Panc1 (cell line): ENCODE measurements around the gene MAP2K5. TPM values are rescaled to one million over a fixed set of nuclear protein-coding genes. Genes with fewer than 3 reads are reported as not detected.

Experiments
- ATAC-seq: fragments of 200-7000 bp; cut with Tn5 transposase; 2 replicates; pipeline ENCODE4 v1.9.1; 2020; ENCODE audit warnings: mild to moderate bottlenecking, moderate library complexity
- BruUV-seq: library from RNA; stranded (reverse); fragments of 400-500 nt; replicated peaks from 2 replicates; lab custom pipeline; 2021; lab: Mats Ljungman, UMichigan
- CTCF ChIA-PET: fragments of 300-600 bp; sonication (Branson Sonifier 250); formaldehyde crosslinking; loops from one replicate; lab custom pipeline; 2022; ENCODE audit warnings: antibody characterized with exemption; lab: Charles Lee
- POLR2A ChIA-PET: fragments of 300-600 bp; sonication (Branson Sonifier 250); formaldehyde crosslinking; loops from one replicate; lab custom pipeline; 2022; ENCODE audit warnings: antibody characterized with exemption; lab: Charles Lee
- DNase-seq: peaks from one replicate; pipeline ENCODE4 v3.0.0-alpha.2; 2010; ENCODE audit warnings: low read depth, low spot score
- H3K27ac ChIP-seq: 2 replicates; pipeline ENCODE4 v1.5.1; 2011; ENCODE audit warnings: mild to moderate bottlenecking, low read length, inconsistent platforms
- H3K27me3 ChIP-seq: fragments of 200-500 bp; sonication (Bioruptor generic); 2 replicates; pipeline ENCODE4 v1.6.0; 2014; ENCODE audit warnings: low read length, inconsistent platforms; ENCODE audit not compliant: control insufficient read depth, insufficient read depth
- H3K36me3 ChIP-seq: fragments of 200-500 bp; sonication (Bioruptor generic); 2 replicates; pipeline ENCODE4 v1.5.1; 2014; ENCODE audit warnings: inconsistent platforms, mild to moderate bottlenecking, low read length, moderate library complexity; ENCODE audit not compliant: control insufficient read depth, insufficient read depth
- H3K4me1 ChIP-seq: 2 replicates; pipeline ENCODE4 v1.5.1; 2011; ENCODE audit warnings: inconsistent platforms, mild to moderate bottlenecking, low read length, moderate library complexity; ENCODE audit not compliant: control insufficient read depth, insufficient read depth
- H3K4me3 ChIP-seq, 2 experiments: 2 replicates each; pipeline ENCODE4 v1.5.1; 2011 to 2012; ENCODE audit warnings: low read depth in 2 of 2, low read length in 2 of 2, mild to moderate bottlenecking in 2 of 2, inconsistent platforms in 1 of 2, moderate library complexity in 1 of 2
- H3K9me3 ChIP-seq: fragments of 200-500 bp; sonication (Bioruptor generic); 2 replicates; pipeline ENCODE4 v1.5.1; 2014; ENCODE audit warnings: low read depth, mild to moderate bottlenecking, inconsistent platforms, low read length, moderate library complexity; ENCODE audit not compliant: control insufficient read depth, insufficient read depth
- POLR2AphosphoS5 ChIP-seq: IDR thresholded peaks from 2 replicates; pipeline ENCODE4 v1.6.1; 2012; ENCODE audit warnings: mild to moderate bottlenecking, low read depth, low read length, moderate library complexity
- SIN3A ChIP-seq: IDR thresholded peaks from 2 replicates; pipeline ENCODE4 v1.6.1; 2012; ENCODE audit warnings: low read depth, mild to moderate bottlenecking, low read length, moderate library complexity, borderline replicate concordance; ENCODE audit not compliant: insufficient read depth
- TCF7L2 ChIP-seq: IDR thresholded peaks from 2 replicates; pipeline ENCODE4 v1.6.1; 2011; ENCODE audit warnings: mild to moderate bottlenecking, low read depth, low read length, inconsistent platforms
- in situ Hi-C: cut with HindIII; loops from 2 replicates; pipeline ENCODE4 v1.10.0; 2016; ENCODE audit warnings: low sequenced_read_pairs, low pct_unique_long_range_greater_than_20kb
- intact Hi-C: fragments of 100-400 bp; cut with micrococcal nuclease; formaldehyde crosslinking; loops from one replicate; pipeline ENCODE4 v1.10.0; 2022; ENCODE audit not compliant: unreplicated experiment
- total RNA-seq: library from RNA; stranded (reverse); gene quantifications from one replicate; pipeline ENCODE4 v1.2.1, GENCODE V29; 2021; ENCODE audit not compliant: unreplicated experiment
- TF ChIP-seq, protein P1 (sequence below): fragments of 450-650 bp; IDR thresholded peaks from 2 replicates; pipeline ENCODE4 v1.5.1; 2017; ENCODE audit warnings: mild to moderate bottlenecking
- TF ChIP-seq, protein P2 (sequence below), 2 experiments: IDR thresholded peaks; 2 replicates each; pipeline ENCODE4 v1.6.1; 2011 to 2012; ENCODE audit warnings: low read depth in 2 of 2, control low read depth in 1 of 2, low read length in 1 of 2, mild to moderate bottlenecking in 1 of 2, moderate library complexity in 1 of 2; ENCODE audit not compliant: insufficient read depth in 1 of 2

MAP2K5 gene
- total RNA-seq, 1 experiment from 2014 or later, result 18.3 TPM

DNA sequence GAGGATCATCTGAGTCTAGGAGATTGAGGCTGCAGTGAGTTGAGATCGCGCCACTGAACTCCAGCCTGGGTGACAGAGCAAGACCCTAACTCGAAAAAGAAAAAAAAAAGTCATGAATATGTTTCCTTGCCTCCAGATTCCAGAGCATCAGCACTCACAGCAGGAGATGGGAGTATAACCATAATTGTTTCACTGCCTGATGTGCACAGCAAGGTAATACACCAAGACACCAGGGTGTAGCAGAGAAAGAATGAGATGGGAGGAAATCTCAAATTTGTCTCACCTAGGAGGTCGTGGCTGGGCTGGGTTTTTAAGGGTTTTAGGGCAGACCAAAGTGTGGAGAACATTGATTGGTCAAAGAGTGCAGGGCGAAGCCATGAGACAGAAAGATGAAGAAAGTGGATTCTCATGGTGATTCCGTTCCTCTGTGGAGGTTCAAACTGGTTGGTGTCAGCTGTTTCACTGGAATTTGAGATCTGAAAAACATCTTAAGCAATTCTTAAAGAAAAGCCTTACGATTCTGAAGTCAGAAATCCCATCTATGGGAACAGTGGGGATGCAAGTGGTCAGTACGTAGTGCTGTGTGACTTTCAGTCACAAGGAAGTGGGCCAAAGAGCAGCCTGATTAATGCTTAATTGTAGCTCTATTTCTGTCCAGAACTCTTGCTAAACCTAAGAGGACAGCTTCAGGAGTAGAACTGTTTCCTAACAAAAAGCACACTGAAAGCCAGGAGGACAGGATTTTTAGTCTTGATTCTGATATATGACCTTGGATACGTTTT, 29.4 kb upstream of the MAP2K5 start:
- no peak overlapping the region for H3K4me3 ChIP-seq
- H3K36me3 ChIP-seq, result no peaks in the 10 kb centered on the region; the same call in 1 of the 2 replicates
- H3K9me3 ChIP-seq, result no peaks in the 10 kb centered on the region
- no peaks in the 10 kb centered on the region for H3K4me1 ChIP-seq
- in situ Hi-C loops (no loop called here), intact Hi-C loops (no loop called here)
- H3K27ac ChIP-seq, result no peak overlapping the region
- POLR2A ChIA-PET, result no interaction called here
- BruUV-seq, result no TSS peak
- ATAC-seq (no peak), DNase-seq (no peak)
- TF ChIP-seq TCF7L2, result no peak
- TF ChIP-seq POLR2AphosphoS5, result no peak
- TF ChIP-seq, protein P1, sequence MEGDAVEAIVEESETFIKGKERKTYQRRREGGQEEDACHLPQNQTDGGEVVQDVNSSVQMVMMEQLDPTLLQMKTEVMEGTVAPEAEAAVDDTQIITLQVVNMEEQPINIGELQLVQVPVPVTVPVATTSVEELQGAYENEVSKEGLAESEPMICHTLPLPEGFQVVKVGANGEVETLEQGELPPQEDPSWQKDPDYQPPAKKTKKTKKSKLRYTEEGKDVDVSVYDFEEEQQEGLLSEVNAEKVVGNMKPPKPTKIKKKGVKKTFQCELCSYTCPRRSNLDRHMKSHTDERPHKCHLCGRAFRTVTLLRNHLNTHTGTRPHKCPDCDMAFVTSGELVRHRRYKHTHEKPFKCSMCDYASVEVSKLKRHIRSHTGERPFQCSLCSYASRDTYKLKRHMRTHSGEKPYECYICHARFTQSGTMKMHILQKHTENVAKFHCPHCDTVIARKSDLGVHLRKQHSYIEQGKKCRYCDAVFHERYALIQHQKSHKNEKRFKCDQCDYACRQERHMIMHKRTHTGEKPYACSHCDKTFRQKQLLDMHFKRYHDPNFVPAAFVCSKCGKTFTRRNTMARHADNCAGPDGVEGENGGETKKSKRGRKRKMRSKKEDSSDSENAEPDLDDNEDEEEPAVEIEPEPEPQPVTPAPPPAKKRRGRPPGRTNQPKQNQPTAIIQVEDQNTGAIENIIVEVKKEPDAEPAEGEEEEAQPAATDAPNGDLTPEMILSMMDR, result no peak
- no peak for TF ChIP-seq SIN3A
- TF ChIP-seq, protein P2, sequence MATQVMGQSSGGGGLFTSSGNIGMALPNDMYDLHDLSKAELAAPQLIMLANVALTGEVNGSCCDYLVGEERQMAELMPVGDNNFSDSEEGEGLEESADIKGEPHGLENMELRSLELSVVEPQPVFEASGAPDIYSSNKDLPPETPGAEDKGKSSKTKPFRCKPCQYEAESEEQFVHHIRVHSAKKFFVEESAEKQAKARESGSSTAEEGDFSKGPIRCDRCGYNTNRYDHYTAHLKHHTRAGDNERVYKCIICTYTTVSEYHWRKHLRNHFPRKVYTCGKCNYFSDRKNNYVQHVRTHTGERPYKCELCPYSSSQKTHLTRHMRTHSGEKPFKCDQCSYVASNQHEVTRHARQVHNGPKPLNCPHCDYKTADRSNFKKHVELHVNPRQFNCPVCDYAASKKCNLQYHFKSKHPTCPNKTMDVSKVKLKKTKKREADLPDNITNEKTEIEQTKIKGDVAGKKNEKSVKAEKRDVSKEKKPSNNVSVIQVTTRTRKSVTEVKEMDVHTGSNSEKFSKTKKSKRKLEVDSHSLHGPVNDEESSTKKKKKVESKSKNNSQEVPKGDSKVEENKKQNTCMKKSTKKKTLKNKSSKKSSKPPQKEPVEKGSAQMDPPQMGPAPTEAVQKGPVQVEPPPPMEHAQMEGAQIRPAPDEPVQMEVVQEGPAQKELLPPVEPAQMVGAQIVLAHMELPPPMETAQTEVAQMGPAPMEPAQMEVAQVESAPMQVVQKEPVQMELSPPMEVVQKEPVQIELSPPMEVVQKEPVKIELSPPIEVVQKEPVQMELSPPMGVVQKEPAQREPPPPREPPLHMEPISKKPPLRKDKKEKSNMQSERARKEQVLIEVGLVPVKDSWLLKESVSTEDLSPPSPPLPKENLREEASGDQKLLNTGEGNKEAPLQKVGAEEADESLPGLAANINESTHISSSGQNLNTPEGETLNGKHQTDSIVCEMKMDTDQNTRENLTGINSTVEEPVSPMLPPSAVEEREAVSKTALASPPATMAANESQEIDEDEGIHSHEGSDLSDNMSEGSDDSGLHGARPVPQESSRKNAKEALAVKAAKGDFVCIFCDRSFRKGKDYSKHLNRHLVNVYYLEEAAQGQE (IDR thresholded peaks at IDR 0.05; ENCODE audit: insufficient read depth in 1 of 2, low read depth in 2 of 2, low read length in 1 of 2), result no peak
- no peaks in the 10 kb centered on the region for H3K27me3 ChIP-seq
- CTCF ChIA-PET, result no interaction called here

DNA sequence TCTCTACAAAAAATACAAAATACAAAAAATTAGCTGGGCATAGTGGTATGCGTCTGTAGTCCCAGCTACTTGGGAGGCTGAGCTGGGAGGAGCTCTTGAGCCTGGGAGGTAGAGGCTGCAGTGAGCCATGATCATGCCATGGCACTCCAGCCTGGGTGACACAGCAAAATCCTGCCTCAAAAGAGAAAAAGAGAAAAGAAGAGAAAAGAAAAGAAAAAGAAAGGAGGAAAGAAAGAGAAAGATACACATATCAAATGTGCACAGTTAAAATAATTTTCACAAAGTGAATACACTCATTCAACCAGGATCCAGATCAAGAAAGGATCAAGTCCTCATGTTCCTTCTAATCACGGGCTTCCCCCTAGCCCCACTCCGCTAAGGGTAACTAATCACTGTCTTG, 27.4 kb upstream of the MAP2K5 start:
- no peak for DNase-seq
- ATAC-seq, result no peak
- Histone ChIP-seq H3K9me3 (no peaks in the 10 kb centered on the region), H3K27ac (no peak overlapping the region), H3K36me3 (no peaks in the 10 kb centered on the region; the same call in 1 of the 2 replicates), H3K27me3 (no peaks in the 10 kb centered on the region), H3K4me3 (no peak overlapping the region), H3K4me1 (no peaks in the 10 kb centered on the region)
- intact Hi-C loops, result no loop called here
- BruUV-seq, result no TSS peak
- TF ChIP-seq SIN3A, result no peak
- TF ChIP-seq POLR2AphosphoS5, result no peak
- TF ChIP-seq, protein P1, result no peak
- TF ChIP-seq, protein P2 (IDR thresholded peaks at IDR 0.05; ENCODE audit: insufficient read depth in 1 of 2, low read depth in 2 of 2, low read length in 1 of 2), result no peak
- TF ChIP-seq TCF7L2, result no peak
- CTCF ChIA-PET, result no interaction called here
- POLR2A ChIA-PET, result no interaction called here
- in situ Hi-C loops, result no loop called here
